GM12878 (cell line): ENCODE data around the gene UIMC1. TPM values are rescaled to one million over a fixed set of nuclear protein-coding genes. Genes with fewer than 3 reads are reported as not detected.

Source experiments
- ATAC-seq: fragments of 200-7000 bp; cut with Tn5 transposase; 3 replicates; pipeline ENCODE4 v1.9.1; 2020; ENCODE audit warnings: mild to moderate bottlenecking, moderate library complexity
- BruUV-seq: library from RNA; stranded (reverse); fragments of 400-500 nt; replicated peaks from 2 replicates; lab custom pipeline; 2021; lab: Mats Ljungman, UMichigan
- CTCF ChIA-PET: fragments of 300-600 bp; sonication (Branson Sonifier 250); formaldehyde crosslinking; extraction: SDS; loops from one replicate; lab custom pipeline; 2021; ENCODE audit warnings: inconsistent platforms; lab: Yijun Ruan, JAX
- POLR2A ChIA-PET: fragments of 350-600 bp; formaldehyde crosslinking; extraction: SDS; loops from one replicate; lab custom pipeline; 2021; ENCODE audit warnings: inconsistent platforms; lab: Charles Lee
- RAD21 ChIA-PET: fragments of 300-600 bp; sonication (Branson Sonifier 250); formaldehyde crosslinking; loops from one replicate; lab custom pipeline; 2023; ENCODE audit warnings: antibody characterized with exemption; ENCODE audit not compliant: unreplicated experiment; lab: Charles Lee
- SMC1A ChIA-PET: fragments of 300-600 bp; sonication (Branson Sonifier 250); formaldehyde crosslinking; loops from one replicate; lab custom pipeline; 2023; ENCODE audit not compliant: unreplicated experiment, uncharacterized antibody; lab: Charles Lee
- DNase-seq: peaks from one replicate; pipeline ENCODE4 v3.0.0-alpha.2; 2011; ENCODE audit warnings: low read depth, low spot score
- FAIRE-seq: peaks from 3 replicates; lab custom pipeline; 2011; peaks lifted over from hg19 to GRCh38; lab: Jason Lieb, UNC
- H2AFZ ChIP-seq: 2 replicates; pipeline ENCODE4 v1.6.0; 2011; ENCODE audit warnings: low read depth, low read length, control low read depth; ENCODE audit not compliant: control insufficient read depth
- H3K27ac ChIP-seq: 2 replicates; pipeline ENCODE4 v1.5.1; 2011; ENCODE audit warnings: control low read depth; ENCODE audit not compliant: control insufficient read depth, insufficient read depth
- H3K27me3 ChIP-seq, 2 experiments: replicated peaks in 1 of 2; 2 replicates each; pipeline versions ENCODE4 v1.6.0 to v1.6.1; 2011; ENCODE audit warnings: low read length in 1 of 2; ENCODE audit not compliant: control insufficient read depth in 2 of 2, insufficient read depth in 2 of 2
- H3K36me3 ChIP-seq, 2 experiments: 2 replicates each; pipeline ENCODE4 v1.5.1; 2011; ENCODE audit warnings: low read length in 1 of 2; ENCODE audit not compliant: control insufficient read depth in 2 of 2, insufficient read depth in 2 of 2
- H3K4me1 ChIP-seq: 2 replicates; pipeline ENCODE4 v1.6.1; 2011; ENCODE audit warnings: mild to moderate bottlenecking, low read length, moderate library complexity, mixed read lengths; ENCODE audit not compliant: control insufficient read depth, insufficient read depth
- H3K4me2 ChIP-seq: 2 replicates; pipeline ENCODE4 v1.6.0; 2011; ENCODE audit warnings: control low read depth; ENCODE audit not compliant: control insufficient read depth, insufficient read depth
- H3K4me3 ChIP-seq: fragments of 200-600 bp; sonication (generic); 2 replicates; pipeline ENCODE4 v1.5.1; 2016
- H3K79me2 ChIP-seq: 2 replicates; pipeline ENCODE4 v1.6.0; 2011; ENCODE audit warnings: low read length; ENCODE audit not compliant: control insufficient read depth, insufficient read depth
- H3K9ac ChIP-seq: 2 replicates; pipeline ENCODE4 v1.8.0; 2011; ENCODE audit warnings: low read length, control low read depth, mixed read lengths; ENCODE audit not compliant: control insufficient read depth, insufficient read depth
- H3K9me3 ChIP-seq: replicated peaks from 3 replicates; pipeline ENCODE4 v1.5.1; 2011; ENCODE audit warnings: mild to moderate bottlenecking, low read length; ENCODE audit not compliant: control insufficient read depth, insufficient read depth
- H4K20me1 ChIP-seq: 2 replicates; pipeline ENCODE4 v1.6.0; 2011; ENCODE audit not compliant: control insufficient read depth, insufficient read depth
- BHLHE40 ChIP-seq, 2 experiments: fragments of 450-650 bp in 1 of 2; IDR thresholded peaks; 2 replicates each; pipeline ENCODE4 v1.6.1; 2011 to 2017; ENCODE audit warnings: low read depth in 2 of 2, borderline replicate concordance in 1 of 2, improper control_type of control experiment in 1 of 2, low read length in 1 of 2, mild to moderate bottlenecking in 1 of 2
- CBX5 ChIP-seq: sonication (generic); IDR thresholded peaks from 2 replicates; pipeline ENCODE4 v1.6.1; 2016; ENCODE audit warnings: low read depth, moderate library complexity, mild to moderate bottlenecking, inconsistent platforms
- DPF2 ChIP-seq: fragments of 450-650 bp; IDR thresholded peaks from 2 replicates; pipeline ENCODE4 v1.6.1; 2017; ENCODE audit warnings: mild to moderate bottlenecking
- KLF5 ChIP-seq: fragments of 450-650 bp; IDR thresholded peaks from 2 replicates; pipeline ENCODE4 v1.6.1; 2014; ENCODE audit warnings: mild to moderate bottlenecking; ENCODE audit not compliant: partially characterized antibody
- LARP7 ChIP-seq: fragments of 450-650 bp; IDR thresholded peaks from 2 replicates; pipeline ENCODE4 v1.6.1; 2017; ENCODE audit warnings: mild to moderate bottlenecking
- ZNF384 ChIP-seq: IDR thresholded peaks from 2 replicates; pipeline ENCODE4 v1.6.1; 2012; ENCODE audit warnings: low read depth, mild to moderate bottlenecking, low read length, improper control_type of control experiment, borderline replicate concordance
- WGBS: methylation state at CpG from one replicate; pipeline ENCODE4 v1.1.6; 2016; ENCODE audit warnings: low lambda C conversion rate; ENCODE audit not compliant: insufficient replicate concordance, insufficient coverage; ENCODE audit errors: missing lambda C conversion rate; 5-methylcytosine and 5-hydroxymethylcytosine counted together
- in situ Hi-C: fragments of 300-500 bp; cut with MboI; formaldehyde crosslinking; loops from 9 replicates; pipeline ENCODE4 v1.14.3; 2018; ENCODE audit warnings: mixed read lengths
- intact Hi-C: fragments of 100-400 bp; cut with micrococcal nuclease; formaldehyde crosslinking; loops from one replicate; pipeline ENCODE4 v1.14.2; 2022; ENCODE audit not compliant: unreplicated experiment
- polyA plus RNA-seq, 11 experiments: library from polyadenylated mRNA; depleted of rRNA in 4 of 11; unstranded in 6 of 11; stranded (reverse) in 5 of 11; fragments of >200 nt; fragmentation: Nextera tagmentation in 4 of 11; fragmentation: Illumina TruSeq in 1 of 11; extraction: Ambion mirVana in 4 of 11; extraction: Trizol in 1 of 11; gene quantifications; 1 replicate in 1 of 11; 2 replicates in 10 of 11; pipeline versions ENCODE4 v1.2.1 to v1.2.3, GENCODE V29; 2011 to 2016; ENCODE audit warnings: inconsistent platforms in 2 of 11, missing spikeins in 2 of 11, low read depth in 1 of 11
- total RNA-seq, 4 experiments: library from RNA; depleted of rRNA in 3 of 4; stranded (reverse); fragments of >200 nt in 3 of 4; fragmentation: Illumina TruSeq in 1 of 4; extraction: Trizol in 1 of 4; gene quantifications; 2 replicates each; pipeline versions ENCODE4 v1.2.1 to v1.2.3, GENCODE V29; 2013 to 2021
- TF ChIP-seq, protein P1 (sequence below): fragments of 450-650 bp; IDR thresholded peaks from 2 replicates; pipeline ENCODE4 v1.6.1; 2018; ENCODE audit warnings: mild to moderate bottlenecking, low read depth, moderate library complexity; ENCODE audit not compliant: partially characterized antibody

The UIMC1 gene
- total and polyA plus RNA-seq, 10 of the 15 experiments (the other 5 are each of a cell fraction or from before 2014, with no cell fraction given) = 16.2 to 51.4 (median 32.7) TPM

DNA sequence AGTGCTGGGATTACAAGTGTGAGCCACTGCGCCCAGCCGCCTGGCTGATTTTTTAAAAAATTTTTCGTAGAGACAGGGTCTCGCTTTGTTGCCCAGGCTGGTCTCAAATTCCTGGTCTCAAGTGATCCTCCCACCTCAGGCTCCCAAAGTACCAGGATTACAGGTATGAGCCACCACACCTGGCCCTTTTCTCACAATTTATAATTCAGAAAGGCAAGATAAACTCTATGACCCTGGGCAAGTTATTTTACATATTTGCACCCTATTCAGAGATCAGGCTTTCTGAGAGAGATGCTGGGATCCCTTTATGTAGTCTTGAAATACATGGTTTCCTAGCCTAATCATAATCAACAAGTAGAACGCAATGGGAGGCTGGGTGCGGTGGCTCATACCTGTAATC lies 36.5 kb upstream of the UIMC1 start:
- no peak overlapping the region for H2AFZ ChIP-seq
- DNase-seq (no peak), FAIRE-seq (no peak), ATAC-seq (no peak)
- BruUV-seq = no TSS peak
- H3K27me3 ChIP-seq = no peaks in the 10 kb centered on the region
- RAD21 ChIA-PET = no interaction called here
- SMC1A ChIA-PET = no interaction called here
- H3K4me1 ChIP-seq = peaks cover 2% of the 10 kb centered on the region; the same call in 1 of the 2 replicates
- H3K4me3 ChIP-seq = no peak overlapping the region
- in situ Hi-C loops (no loop called here), intact Hi-C loops (no loop called here)
- no peak overlapping the region for H3K27ac ChIP-seq
- no peaks in the 10 kb centered on the region for H3K9me3 ChIP-seq
- H3K9ac ChIP-seq = no peak overlapping the region
- CTCF ChIA-PET = interaction anchor here (0.9 to 1.4 kb wide), 2 partner anchors 21 to 382 kb away, joined by 3 read pairs; no protein-coding TSS in a partner anchor
- TF ChIP-seq LARP7 = no peak
- TF ChIP-seq, protein P1, sequence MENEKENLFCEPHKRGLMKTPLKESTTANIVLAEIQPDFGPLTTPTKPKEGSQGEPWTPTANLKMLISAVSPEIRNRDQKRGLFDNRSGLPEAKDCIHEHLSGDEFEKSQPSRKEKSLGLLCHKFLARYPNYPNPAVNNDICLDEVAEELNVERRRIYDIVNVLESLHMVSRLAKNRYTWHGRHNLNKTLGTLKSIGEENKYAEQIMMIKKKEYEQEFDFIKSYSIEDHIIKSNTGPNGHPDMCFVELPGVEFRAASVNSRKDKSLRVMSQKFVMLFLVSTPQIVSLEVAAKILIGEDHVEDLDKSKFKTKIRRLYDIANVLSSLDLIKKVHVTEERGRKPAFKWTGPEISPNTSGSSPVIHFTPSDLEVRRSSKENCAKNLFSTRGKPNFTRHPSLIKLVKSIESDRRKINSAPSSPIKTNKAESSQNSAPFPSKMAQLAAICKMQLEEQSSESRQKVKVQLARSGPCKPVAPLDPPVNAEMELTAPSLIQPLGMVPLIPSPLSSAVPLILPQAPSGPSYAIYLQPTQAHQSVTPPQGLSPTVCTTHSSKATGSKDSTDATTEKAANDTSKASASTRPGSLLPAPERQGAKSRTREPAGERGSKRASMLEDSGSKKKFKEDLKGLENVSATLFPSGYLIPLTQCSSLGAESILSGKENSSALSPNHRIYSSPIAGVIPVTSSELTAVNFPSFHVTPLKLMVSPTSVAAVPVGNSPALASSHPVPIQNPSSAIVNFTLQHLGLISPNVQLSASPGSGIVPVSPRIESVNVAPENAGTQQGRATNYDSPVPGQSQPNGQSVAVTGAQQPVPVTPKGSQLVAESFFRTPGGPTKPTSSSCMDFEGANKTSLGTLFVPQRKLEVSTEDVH = no peak
- TF ChIP-seq KLF5 = no peak
- no peak for TF ChIP-seq ZNF384
- TF ChIP-seq BHLHE40 (IDR thresholded peaks at IDR 0.05; ENCODE audit: borderline replicate concordance in 1 of 2, low read depth in 2 of 2, low read length in 1 of 2) = no peak
- no peak for TF ChIP-seq CBX5
- TF ChIP-seq DPF2 = no peak
- no peaks in the 10 kb centered on the region; the same call in 1 of the 2 replicates for H3K79me2 ChIP-seq
- POLR2A ChIA-PET = no interaction called here
- no peaks in the 10 kb centered on the region for H4K20me1 ChIP-seq
- H3K4me2 ChIP-seq = no peak overlapping the region
- WGBS = 98% methylated on average over 6 of the region's 6 CpGs
- peaks cover 10 to 13% of the 10 kb centered on the region in 2 experiments for H3K36me3 ChIP-seq
